ENCODE measurements around the gene RNF208.
"Not testable (repeated sequence)": the region's sequence is repeated elsewhere in the genome, so short reads cannot be mapped to it uniquely, and the experiment has no call there.

RNF208 gene

GRCh38 chr9:137252555-137253506 is 30.8 kb upstream of the RNF208 start:
- no peak for DNase-seq

GRCh38 chr9:137251490-137252268 is 29.6 kb upstream of the RNF208 start:
- DNase-seq = no peak

DNA sequence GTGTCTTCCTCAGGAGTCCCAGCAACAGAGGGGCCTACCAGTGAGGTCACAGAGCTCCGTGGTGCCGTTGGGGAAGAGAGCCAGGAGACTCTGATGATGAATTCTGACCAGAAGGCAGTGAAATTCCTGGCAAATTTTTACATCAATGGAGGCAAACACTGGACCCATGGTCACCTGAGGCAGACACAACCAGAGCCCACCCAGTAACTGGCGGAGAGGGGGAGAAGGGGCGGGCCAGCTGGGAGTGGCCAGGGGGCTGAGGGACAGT is 29.1 kb upstream of the RNF208 start, which contains the start of gene STPG3:
TSS of gene STPG3 (plus strand) at position 93 of the 268 bp plus-strand sequence. CDS start at position 94, 1 bp downstream.
- DNase-seq = no peak

- no peak for DNase-seq
These were observed 28.5 kb upstream of the RNF208 start for GRCh38 chr9:137250329-137251193.

- no peak for DNase-seq
These were observed 25.8 kb upstream of the RNF208 start for GRCh38 chr9:137247916-137248175.

GRCh38 chr9:137247135-137247915 is 25.3 kb upstream of the RNF208 start:
- no peak for DNase-seq

GRCh38 chr9:137245450-137246421 is 23.7 kb upstream of the RNF208 start:
- DNase-seq = no peak

DNA sequence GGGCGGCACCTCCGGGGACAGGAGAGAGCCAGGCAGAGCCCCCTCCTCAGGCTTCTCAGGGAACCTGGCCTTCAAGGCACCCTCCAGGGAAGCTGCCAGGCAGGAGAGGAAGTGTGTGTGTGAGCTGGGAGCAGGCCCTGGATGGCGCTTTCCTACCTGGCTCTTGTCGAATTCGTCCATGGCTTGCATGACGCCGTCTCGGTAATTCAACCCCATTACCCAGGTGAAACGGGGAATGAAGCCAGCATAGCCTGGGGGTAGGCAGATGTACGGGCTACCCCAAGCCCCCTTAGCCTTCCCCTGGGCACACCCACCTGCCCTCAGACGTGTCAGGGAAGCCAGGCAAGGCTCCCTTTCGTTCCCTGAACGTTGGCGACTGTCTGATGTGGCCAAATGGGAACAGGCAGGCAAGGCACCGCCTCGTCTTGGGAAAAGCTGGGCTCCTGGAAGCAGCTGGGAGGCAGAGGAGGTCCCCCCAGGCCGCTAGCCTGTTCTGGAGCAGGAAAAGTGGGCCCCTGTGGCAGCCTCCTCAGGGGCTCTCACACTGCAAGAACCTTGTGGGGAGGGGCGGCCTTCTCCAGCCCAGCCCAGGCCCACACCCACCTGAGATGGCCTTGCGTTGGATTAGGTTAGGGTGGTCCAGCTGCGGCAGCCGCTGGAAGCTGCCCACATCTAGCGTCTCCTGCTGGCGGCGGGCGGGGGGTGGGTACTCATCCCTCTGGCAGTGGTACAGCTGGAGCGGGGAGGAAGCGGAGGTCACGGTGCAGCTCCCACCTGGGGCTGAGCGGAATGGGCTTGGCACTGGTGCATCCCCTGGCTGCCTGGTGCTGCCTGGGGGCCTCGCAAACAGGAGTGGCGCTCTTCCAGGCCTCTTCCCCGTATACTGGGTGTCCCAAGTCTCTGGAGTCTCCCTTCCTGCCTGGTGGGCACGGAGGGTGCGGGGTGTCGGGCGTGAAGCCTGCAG is 22.7 kb upstream of the RNF208 start:
- no peak for DNase-seq

DNA sequence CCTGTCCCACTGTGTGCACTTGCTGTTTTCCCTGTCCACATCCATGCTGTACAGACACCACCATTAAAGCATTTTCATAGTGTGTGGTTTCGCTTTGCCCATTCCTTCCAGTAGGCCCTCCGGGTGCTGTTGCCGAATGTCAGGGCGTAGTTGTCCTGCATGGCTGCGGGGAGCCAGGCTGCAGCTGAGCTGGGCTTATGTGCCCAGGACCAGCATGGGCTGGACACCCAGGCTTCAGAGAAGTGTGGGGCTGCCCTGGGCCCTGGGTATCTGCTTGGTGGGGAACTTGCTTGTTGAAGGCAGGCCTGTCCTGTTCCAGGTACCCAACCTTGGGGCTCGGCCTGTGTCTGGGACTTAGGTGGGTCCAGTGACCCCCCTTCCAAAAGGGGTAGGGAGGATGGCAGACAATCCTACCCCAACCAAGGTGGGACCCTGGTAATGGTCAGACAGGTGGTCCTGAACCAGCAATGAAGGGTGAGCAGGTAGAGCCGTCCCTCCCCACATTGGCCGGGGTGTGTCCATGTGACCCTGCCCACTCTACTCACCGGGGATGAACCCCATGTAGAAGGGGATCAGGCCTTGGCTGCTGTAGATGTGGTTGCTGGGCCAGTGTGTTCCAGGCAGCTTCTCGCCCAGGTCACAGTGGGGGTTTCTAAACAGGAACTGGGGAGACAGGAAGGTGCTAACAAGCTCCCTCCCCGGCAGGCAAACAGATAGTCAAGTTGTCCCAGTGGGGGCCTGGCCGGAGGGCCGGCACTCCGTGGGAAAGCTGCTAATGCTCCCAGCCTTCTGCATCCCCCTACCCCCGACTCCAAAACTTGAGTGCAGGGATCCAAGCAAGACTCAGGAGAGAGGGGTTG is 21.8 kb upstream of the RNF208 start:
- no peak for DNase-seq

DNA sequence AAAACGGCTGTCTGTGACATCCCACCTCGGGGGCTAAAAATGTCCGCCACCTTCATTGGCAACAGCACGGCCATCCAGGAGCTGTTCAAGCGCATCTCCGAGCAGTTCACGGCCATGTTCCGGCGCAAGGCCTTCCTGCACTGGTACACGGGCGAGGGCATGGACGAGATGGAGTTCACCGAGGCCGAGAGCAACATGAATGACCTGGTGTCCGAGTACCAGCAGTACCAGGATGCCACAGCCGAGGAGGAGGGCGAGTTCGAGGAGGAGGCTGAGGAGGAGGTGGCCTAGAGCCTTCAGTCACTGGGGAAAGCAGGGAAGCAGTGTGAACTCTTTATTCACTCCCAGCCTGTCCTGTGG is 21.2 kb upstream of the RNF208 start:
- not testable (repeated sequence) for DNase-seq

GRCh38 chr9:137242269-137243203 is 20.5 kb upstream of the RNF208 start:
- DNase-seq = no peak

DNA sequence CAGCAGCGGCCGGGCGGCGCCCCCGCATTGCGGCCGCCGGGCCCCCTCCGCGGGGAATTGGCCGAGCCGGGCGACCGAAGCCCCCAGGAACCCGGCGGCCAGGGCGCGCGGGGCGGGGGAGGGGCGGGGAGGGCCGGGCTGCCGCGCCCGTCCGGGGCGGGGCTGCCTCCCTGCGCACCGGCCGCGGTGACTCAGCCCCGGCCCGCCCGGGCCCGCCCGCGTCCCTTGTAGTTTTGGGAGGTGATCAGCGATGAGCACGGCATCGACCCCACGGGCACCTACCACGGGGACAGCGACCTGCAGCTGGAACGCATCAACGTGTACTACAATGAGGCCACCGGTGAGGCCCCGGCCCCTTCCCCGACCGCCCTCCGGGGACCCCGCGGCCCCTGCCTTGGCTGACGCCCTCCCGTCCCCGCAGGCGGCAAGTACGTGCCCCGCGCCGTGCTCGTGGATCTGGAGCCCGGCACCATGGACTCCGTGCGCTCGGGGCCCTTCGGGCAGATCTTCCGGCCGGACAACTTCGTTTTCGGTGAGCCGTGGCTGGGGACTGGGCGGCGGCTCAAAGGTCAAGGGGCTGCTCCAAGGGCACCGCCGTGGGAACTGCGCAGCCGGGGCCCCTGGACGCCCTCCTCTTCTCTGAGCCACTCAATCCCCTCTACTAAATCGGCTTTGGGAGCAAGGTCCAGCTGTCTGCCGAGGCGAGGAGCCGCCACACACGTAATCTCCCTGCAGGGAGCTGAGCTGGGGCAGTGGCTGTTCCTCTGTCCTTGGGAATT is 19.6 kb upstream of the RNF208 start:
- DNase-seq = peak; percentile 65

GRCh38 chr9:137240841-137241489 is 18.9 kb upstream of the RNF208 start, which contains the start of gene TUBB4B:
TUBB4B (plus strand) TSS chr9:137241287; CDS start chr9:137241361, 74 bp downstream.
- DNase-seq = peak; percentile 100

DNA sequence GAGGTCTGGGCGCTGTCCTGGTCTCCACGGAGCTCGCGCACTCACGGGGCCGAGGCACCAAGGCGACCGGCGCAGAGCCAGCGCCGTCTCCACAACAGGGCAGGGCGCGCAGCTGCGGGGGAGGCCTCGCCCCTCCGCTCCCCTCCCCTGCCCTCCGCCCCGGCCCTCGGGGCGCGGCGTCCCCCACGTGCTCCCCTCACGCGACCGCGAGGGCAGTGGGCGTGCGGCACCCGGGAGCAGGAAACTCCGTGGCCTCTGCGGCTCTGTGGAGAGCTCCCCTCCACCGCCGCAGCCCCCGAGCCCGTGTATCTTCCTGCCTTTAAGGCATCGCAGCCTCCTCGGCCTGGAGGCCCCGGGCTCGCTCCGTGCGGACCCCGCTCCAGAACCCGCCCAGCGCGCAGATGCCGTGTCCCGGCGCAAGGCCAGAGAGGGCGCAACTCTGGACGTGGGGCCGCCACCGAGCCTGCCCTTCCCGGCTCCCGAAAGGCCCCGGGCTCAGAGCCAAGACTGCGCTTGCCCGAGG is 18.3 kb upstream of the RNF208 start:
- DNase-seq = peak; percentile 78

GRCh38 chr9:137239541-137240200 is 17.6 kb upstream of the RNF208 start:
- DNase-seq = not testable (repeated sequence)
